Effector memory CD4-positive, alpha-beta T cell (primary cell): ENCODE measurements around the gene ST8SIA4.

Source experiments
- DNase-seq, 3 donors: peaks; one replicate each; pipeline ENCODE4 v3.0.0-alpha.2; 2020
- H3K27ac ChIP-seq: 2 replicates; pipeline ENCODE4 v1.7.0; 2013; ENCODE audit warnings: mild to moderate bottlenecking, low read length, moderate library complexity; ENCODE audit not compliant: insufficient read depth, poor library complexity, severe bottlenecking
- H3K27me3 ChIP-seq: replicated peaks from 2 replicates; pipeline ENCODE4 v1.7.0; 2013; ENCODE audit warnings: mild to moderate bottlenecking, low read length; ENCODE audit not compliant: insufficient read depth, control insufficient read depth, poor library complexity, severe bottlenecking
- H3K36me3 ChIP-seq: 2 replicates; pipeline ENCODE4 v1.7.0; 2013; ENCODE audit warnings: mild to moderate bottlenecking, low read length, moderate library complexity; ENCODE audit not compliant: control insufficient read depth, insufficient read depth
- H3K4me1 ChIP-seq: 2 replicates; pipeline ENCODE4 v1.7.0; 2013; ENCODE audit warnings: low read length, mild to moderate bottlenecking; ENCODE audit not compliant: control insufficient read depth, insufficient read depth, poor library complexity, severe bottlenecking
- H3K4me3 ChIP-seq: 2 replicates; pipeline ENCODE4 v1.7.0; 2013; ENCODE audit warnings: low read length, low read depth, mild to moderate bottlenecking; ENCODE audit not compliant: insufficient read depth, poor library complexity, severe bottlenecking
- H3K9me3 ChIP-seq: 2 replicates; pipeline ENCODE4 v1.7.0; 2013; ENCODE audit warnings: mild to moderate bottlenecking, low read length, moderate library complexity; ENCODE audit not compliant: control insufficient read depth

The ST8SIA4 gene

DNA sequence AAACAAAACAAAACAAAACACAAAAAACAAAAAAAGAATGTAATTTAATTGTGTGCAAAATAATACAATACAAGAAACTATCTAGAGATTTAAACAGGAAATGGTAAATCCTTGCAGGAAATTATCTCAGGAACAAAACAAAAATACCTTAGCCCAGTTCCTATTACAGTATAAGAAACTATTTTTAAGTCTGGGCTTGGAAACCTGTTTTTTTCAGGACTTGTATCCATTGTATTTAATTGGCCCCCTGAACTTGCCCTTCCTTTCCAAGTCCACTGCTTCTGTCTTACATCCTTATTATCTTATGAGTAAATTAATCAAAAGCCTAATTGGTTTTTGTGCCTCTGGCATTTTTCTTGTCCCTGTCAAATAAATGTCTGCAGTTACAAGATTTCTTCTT, 48.5 kb downstream of the ST8SIA4 start:
- H3K27me3 ChIP-seq: no peaks in the 10 kb centered on the region
- H3K4me3 ChIP-seq: no peak overlapping the region
- H3K9me3 ChIP-seq: no peaks in the 10 kb centered on the region
- DNase-seq: no peak
- no peaks in the 10 kb centered on the region for H3K36me3 ChIP-seq
- no peak overlapping the region for H3K27ac ChIP-seq
- peaks cover 6% of the 10 kb centered on the region for H3K4me1 ChIP-seq

DNA sequence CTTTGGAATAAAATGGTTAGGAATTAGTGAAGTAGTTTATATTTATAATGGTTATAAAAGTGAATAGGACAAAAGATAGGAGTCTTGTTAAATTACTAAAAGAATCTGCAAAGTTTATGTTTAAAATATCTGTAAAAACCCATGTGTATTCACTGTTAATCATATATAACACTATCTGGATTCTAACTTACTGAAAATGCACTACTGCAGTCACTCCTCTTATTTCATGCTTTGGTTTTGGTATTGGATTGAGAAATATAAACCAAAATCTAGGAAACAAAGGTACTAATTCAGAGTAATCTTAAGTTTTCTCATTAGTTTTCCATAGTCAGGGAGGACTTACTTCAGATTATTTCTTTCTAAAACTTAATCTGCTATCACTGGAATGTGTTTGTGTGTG, 49.5 kb downstream of the ST8SIA4 start:
- no peak overlapping the region for H3K27ac ChIP-seq
- no peaks in the 10 kb centered on the region for H3K27me3 ChIP-seq
- DNase-seq: no peak
- H3K9me3 ChIP-seq: no peaks in the 10 kb centered on the region
- H3K4me3 ChIP-seq: no peak overlapping the region
- H3K4me1 ChIP-seq: peaks cover 6% of the 10 kb centered on the region
- H3K36me3 ChIP-seq: no peaks in the 10 kb centered on the region

DNA sequence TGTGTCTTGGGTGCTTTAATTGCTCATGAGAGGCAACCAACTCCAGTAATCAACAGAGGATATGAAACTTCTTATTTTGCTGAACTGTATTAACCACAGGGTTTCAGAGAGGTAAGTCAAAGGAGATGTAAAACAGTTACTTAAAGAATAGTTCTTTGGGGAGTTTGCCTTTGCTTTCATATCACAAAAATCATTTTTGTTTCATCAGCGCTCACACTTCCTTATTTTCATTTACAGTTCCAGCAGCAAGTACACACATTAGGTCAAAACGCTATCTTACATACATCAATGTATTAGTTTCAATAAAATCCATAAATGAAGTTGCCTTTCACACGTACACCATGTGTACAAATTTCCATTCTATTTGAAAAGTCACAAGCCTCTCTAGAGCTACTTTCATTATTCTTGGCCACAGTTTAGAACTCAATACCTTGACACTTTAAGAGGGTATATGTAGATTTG, 50.1 kb downstream of the ST8SIA4 start:
- Histone ChIP-seq H3K4me3 (no peak overlapping the region), H3K9me3 (no peaks in the 10 kb centered on the region), H3K27ac (no peak overlapping the region), H3K36me3 (no peaks in the 10 kb centered on the region), H3K4me1 (peaks cover 6% of the 10 kb centered on the region), H3K27me3 (no peaks in the 10 kb centered on the region)
- DNase-seq: no peak

DNA sequence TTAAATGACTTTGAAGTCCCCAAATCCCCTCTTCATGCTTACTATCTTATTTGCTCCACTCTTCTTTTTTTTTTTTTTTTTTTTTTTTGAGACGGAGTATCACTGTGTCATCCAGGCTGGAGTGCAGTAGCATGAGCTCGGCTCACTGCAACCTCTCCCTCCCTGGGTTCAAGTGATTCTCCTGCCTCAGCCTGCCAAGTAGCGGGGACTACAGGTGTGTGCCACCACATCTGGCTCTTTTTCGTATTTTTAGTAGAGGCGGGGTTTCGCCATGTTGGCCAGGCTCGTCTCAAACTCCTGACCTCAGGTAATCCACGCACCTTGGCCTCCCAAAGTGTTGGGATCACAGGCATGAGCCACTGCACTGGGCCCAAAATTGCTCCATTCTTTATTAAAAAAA, 51.0 kb downstream of the ST8SIA4 start:
- Histone ChIP-seq H3K9me3 (no peaks in the 10 kb centered on the region), H3K27me3 (no peaks in the 10 kb centered on the region), H3K27ac (no peak overlapping the region), H3K4me1 (peaks cover 6% of the 10 kb centered on the region), H3K36me3 (no peaks in the 10 kb centered on the region), H3K4me3 (no peak overlapping the region)
- DNase-seq: no peak

DNA sequence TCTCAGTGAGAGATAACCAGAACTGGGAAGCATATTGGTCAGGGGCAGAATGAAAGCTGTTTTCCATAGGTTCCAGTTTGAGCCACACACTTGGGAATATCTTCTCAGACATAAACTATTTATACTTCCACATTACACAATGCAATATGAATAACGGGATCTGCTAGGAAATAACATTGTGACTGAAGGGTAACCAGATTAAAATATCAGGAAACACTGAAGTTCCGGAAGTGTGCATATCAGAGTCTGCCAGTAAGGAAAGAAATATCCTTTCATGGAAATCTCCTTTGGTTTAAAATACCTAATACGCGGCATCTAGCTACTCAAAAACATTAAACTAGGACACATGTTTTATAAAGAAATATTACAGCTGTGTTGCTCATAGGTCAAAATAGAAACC, 56.3 kb downstream of the ST8SIA4 start:
- no peak for DNase-seq
- Histone ChIP-seq H3K27me3 (no peaks in the 10 kb centered on the region), H3K36me3 (no peaks in the 10 kb centered on the region), H3K4me1 (no peaks in the 10 kb centered on the region), H3K9me3 (no peaks in the 10 kb centered on the region), H3K27ac (no peak overlapping the region), H3K4me3 (no peak overlapping the region)

DNA sequence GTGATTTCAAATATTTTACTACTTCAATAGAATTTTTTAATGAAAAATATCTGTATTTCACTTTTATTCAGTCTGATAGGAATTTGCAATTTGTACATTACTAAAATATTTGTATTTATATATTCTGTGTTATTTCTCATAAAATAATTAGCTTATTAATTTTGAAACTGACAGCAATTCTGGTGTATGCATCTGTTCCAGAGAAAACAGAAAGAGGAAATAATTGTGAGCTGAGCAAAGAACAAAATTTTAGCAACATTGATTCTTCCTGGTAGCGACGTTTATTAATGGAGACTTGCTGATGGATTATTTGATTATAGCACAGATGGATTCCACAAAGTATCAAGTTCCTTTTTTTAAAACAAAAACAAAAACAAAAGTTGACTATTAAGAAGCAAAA, 61.0 kb downstream of the ST8SIA4 start:
- H3K4me1 ChIP-seq: peaks cover 6% of the 10 kb centered on the region
- H3K27ac ChIP-seq: no peak overlapping the region
- no peaks in the 10 kb centered on the region for H3K9me3 ChIP-seq
- no peaks in the 10 kb centered on the region for H3K36me3 ChIP-seq
- no peak for DNase-seq
- no peaks in the 10 kb centered on the region for H3K27me3 ChIP-seq
- H3K4me3 ChIP-seq: no peak overlapping the region

DNA sequence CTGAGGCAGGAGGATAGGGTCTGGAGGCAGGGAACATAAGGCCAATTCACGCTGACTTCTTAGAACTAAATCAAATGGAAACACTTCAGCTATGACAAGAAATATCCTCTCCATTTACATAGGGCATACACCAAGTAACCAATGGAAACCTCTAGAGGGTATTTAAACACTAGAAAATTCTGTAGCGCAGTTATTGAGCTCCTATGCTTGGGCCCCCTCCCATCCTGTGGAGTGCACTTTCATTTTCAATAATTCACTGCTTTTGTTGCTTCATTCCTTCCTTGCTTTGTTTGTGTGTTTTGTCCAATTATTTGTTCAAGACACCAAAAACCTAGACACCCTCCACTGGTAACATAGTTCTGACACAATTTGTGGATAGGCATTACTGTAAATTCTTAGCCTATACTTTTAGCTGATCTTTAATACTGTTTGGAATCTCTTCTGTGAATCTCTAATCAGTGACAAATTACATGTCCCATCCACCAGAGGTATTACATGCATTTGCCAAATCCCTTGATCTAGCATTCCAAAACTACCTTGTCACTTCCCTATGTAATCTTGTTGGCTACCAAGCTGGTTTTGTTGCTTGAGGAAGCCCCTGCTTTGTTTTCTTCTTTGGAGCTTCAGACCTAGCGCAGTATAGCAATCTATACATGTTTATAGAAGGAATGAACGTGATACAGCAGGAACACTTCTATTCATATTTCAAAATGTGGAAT, 61.6 kb downstream of the ST8SIA4 start:
- Histone ChIP-seq H3K9me3 (no peaks in the 10 kb centered on the region), H3K4me3 (peak overlapping the region; percentile 38), H3K36me3 (no peaks in the 10 kb centered on the region), H3K27me3 (no peaks in the 10 kb centered on the region), H3K27ac (no peak overlapping the region), H3K4me1 (peaks cover 6% of the 10 kb centered on the region)
- DNase-seq: no peak

DNA sequence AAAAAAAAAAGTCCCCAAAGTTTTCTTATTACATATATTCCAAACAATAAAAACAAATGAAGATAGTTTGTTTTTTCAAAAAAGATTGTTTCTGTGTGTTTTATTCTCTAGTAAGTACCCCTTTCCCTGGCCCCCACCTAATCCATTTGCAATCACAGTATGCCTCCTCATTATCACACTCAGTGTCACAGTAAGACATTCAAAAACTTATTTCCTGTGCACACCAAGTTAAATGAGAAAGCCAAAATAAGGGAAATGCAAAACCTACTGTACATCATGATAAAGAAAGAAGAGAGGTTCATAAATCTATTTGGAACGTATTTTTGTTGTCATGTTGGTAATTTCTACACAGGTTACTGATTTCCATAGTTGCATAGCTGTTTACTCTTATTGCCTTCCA, 62.3 kb downstream of the ST8SIA4 start:
- Histone ChIP-seq H3K4me3 (peak overlapping the region; percentile 38), H3K4me1 (peaks cover 6% of the 10 kb centered on the region), H3K27ac (no peak overlapping the region), H3K27me3 (no peaks in the 10 kb centered on the region), H3K9me3 (no peaks in the 10 kb centered on the region), H3K36me3 (no peaks in the 10 kb centered on the region)
- DNase-seq: no peak

DNA sequence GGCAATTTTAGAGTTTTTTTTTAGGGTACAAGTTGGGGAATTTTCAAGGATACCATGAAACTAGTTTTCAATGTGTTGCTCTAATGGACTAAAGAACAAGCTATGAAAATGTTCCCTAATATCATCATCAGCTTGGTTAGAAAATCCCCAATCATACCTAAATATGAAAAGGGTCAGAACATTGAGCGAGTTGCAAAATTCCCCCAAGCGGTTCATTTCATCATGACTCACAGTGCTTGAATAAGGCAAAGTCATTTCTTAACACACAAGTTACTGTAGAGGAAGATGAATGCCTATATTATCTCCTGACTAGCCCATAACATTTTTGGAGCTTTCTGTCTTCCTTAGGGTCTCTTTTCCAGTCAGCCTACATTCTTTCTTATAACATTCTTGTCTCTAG, 62.7 kb downstream of the ST8SIA4 start:
- peaks cover 6% of the 10 kb centered on the region for H3K4me1 ChIP-seq
- no peak overlapping the region for H3K27ac ChIP-seq
- DNase-seq: no peak
- no peaks in the 10 kb centered on the region for H3K27me3 ChIP-seq
- H3K4me3 ChIP-seq: no peak overlapping the region
- no peaks in the 10 kb centered on the region for H3K36me3 ChIP-seq
- H3K9me3 ChIP-seq: no peaks in the 10 kb centered on the region

DNA sequence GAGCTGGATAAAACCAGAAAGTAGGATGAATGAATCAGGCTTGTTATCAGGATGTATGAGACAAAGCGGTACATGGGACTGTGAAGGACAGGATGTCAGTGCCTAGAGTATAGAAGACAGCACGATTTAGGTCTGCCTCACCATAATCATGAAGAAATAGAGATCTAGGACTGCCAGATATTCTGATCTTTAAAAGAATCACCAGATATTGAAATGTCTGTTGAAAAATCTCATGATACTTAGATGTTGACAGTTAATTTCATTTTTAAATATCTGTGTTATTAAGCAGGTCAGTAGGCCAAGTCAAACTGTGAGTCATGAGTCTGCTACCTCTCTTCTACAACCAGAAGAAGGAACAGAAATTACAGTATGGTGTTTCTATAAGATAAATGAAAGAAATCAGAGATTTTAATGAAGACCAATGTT, 65.0 kb downstream of the ST8SIA4 start:
- Histone ChIP-seq H3K9me3 (no peaks in the 10 kb centered on the region), H3K27me3 (no peaks in the 10 kb centered on the region), H3K4me3 (no peak overlapping the region), H3K4me1 (peaks cover 6% of the 10 kb centered on the region), H3K36me3 (no peaks in the 10 kb centered on the region), H3K27ac (no peak overlapping the region)
- no peak for DNase-seq
